ENCODE measurements around the gene OBSCN. TPM values are rescaled to one million over a fixed set of nuclear protein-coding genes. Genes with fewer than 3 reads are reported as not detected.
"Not testable (repeated sequence)": the region's sequence is repeated elsewhere in the genome, so short reads cannot be mapped to it uniquely, and the experiment has no call there.

The OBSCN gene
- total and polyA plus RNA-seq, 5 donors from 2014 or later: 0.13 to 57.1 (median 1.1) TPM

- Mint-ChIP-seq H3K9me3 (no peaks in the 10 kb centered on the region), H3K36me3 (peaks cover 6% of the 10 kb centered on the region), H3K4me3 (peak overlapping the region in 2 of 4 donors; percentile 10 to 75), H3K27ac (peak overlapping the region; percentile 31 to 97 (median 85)), H3K27me3 (peaks cover 5% of the 10 kb centered on the region), H3K4me1 (peaks cover 0 to 57% (median 30%) of the 10 kb centered on the region in 4 donors)
- peaks cover 5% of the 10 kb centered on the region for H3K36me3 ChIP-seq (ENCODE audit: control insufficient read depth, insufficient read depth, low read length)
- H3K4me1 ChIP-seq (ENCODE audit: control insufficient read depth, insufficient read depth, low read length, poor library complexity, severe bottlenecking): peaks cover 16% of the 10 kb centered on the region
- no peak overlapping the region for H3K4me3 ChIP-seq (ENCODE audit: low read depth, low read length)
- no peak for DNase-seq
- H3K27me3 ChIP-seq (ENCODE audit: control insufficient read depth, insufficient read depth, low read length): no peaks in the 10 kb centered on the region
- ATAC-seq (ENCODE audit: low read depth in 2 of 2): no peak
- H3K9me3 ChIP-seq (ENCODE audit: control insufficient read depth in 2 of 2, low read length in 2 of 2): no peaks in the 10 kb centered on the region
- no peak overlapping the region for H3K27ac ChIP-seq (ENCODE audit: insufficient read depth, low read length, poor library complexity, severe bottlenecking)
These were observed 39.1 kb upstream of the OBSCN start for GRCh38 chr1:228168563-228169270.

GRCh38 chr1:228169345-228169744 lies 38.5 kb upstream of the OBSCN start:
- Histone ChIP-seq H3K27me3 (ENCODE audit: control insufficient read depth, insufficient read depth, low read length) (no peaks in the 10 kb centered on the region), H3K9me3 (ENCODE audit: control insufficient read depth in 2 of 2, low read length in 2 of 2) (no peaks in the 10 kb centered on the region), H3K4me1 (ENCODE audit: control insufficient read depth, insufficient read depth, low read length, poor library complexity, severe bottlenecking) (peaks cover 16% of the 10 kb centered on the region), H3K4me3 (ENCODE audit: low read depth, low read length) (no peak overlapping the region), H3K27ac (ENCODE audit: insufficient read depth, low read length, poor library complexity, severe bottlenecking) (no peak overlapping the region), H3K36me3 (ENCODE audit: control insufficient read depth, insufficient read depth, low read length) (peaks cover 5% of the 10 kb centered on the region)
- peak overlapping the region in 1 of 4 donors; percentile 75 for H3K4me3 Mint-ChIP-seq
- H3K27ac Mint-ChIP-seq: peak overlapping the region; percentile 31 to 85 (median 39)
- H3K4me1 Mint-ChIP-seq: peaks cover 0 to 51% (median 26%) of the 10 kb centered on the region in 4 donors
- peaks cover 6% of the 10 kb centered on the region for H3K36me3 Mint-ChIP-seq
- H3K9me3 Mint-ChIP-seq: no peaks in the 10 kb centered on the region
- H3K27me3 Mint-ChIP-seq: peaks cover 5% of the 10 kb centered on the region
- ATAC-seq (ENCODE audit: low read depth in 2 of 2) (no peak), DNase-seq (no peak)

- H3K9me3 Mint-ChIP-seq: no peaks in the 10 kb centered on the region
- peaks cover 0 to 39% (median 20%) of the 10 kb centered on the region in 4 donors for H3K4me1 Mint-ChIP-seq
- H3K4me1 ChIP-seq (ENCODE audit: control insufficient read depth, insufficient read depth, low read length, poor library complexity, severe bottlenecking): peaks cover 7% of the 10 kb centered on the region
- no peaks in the 10 kb centered on the region for H3K27me3 Mint-ChIP-seq
- no peaks in the 10 kb centered on the region for H3K27me3 ChIP-seq (ENCODE audit: control insufficient read depth, insufficient read depth, low read length)
- H3K4me3 Mint-ChIP-seq: no peak overlapping the region
- DNase-seq (no peak), ATAC-seq (ENCODE audit: low read depth in 2 of 2) (no peak)
- peaks cover 5% of the 10 kb centered on the region for H3K36me3 ChIP-seq (ENCODE audit: control insufficient read depth, insufficient read depth, low read length)
- peaks cover 6% of the 10 kb centered on the region for H3K36me3 Mint-ChIP-seq
- H3K4me3 ChIP-seq (ENCODE audit: low read depth, low read length): no peak overlapping the region
- H3K27ac Mint-ChIP-seq: peak overlapping the region in 1 of 3 donors; percentile 29
- H3K9me3 ChIP-seq (ENCODE audit: control insufficient read depth in 2 of 2, low read length in 2 of 2): no peaks in the 10 kb centered on the region
- H3K27ac ChIP-seq (ENCODE audit: insufficient read depth, low read length, poor library complexity, severe bottlenecking): no peak overlapping the region
These were observed 37.2 kb upstream of the OBSCN start for GRCh38 chr1:228170666-228171065.

GRCh38 chr1:228171221-228171891 lies 36.5 kb upstream of the OBSCN start:
- Histone ChIP-seq H3K36me3 (ENCODE audit: control insufficient read depth, insufficient read depth, low read length) (peaks cover 5% of the 10 kb centered on the region), H3K4me3 (ENCODE audit: low read depth, low read length) (no peak overlapping the region), H3K4me1 (ENCODE audit: control insufficient read depth, insufficient read depth, low read length, poor library complexity, severe bottlenecking) (peaks cover 5% of the 10 kb centered on the region), H3K9me3 (ENCODE audit: control insufficient read depth in 2 of 2, low read length in 2 of 2) (no peaks in the 10 kb centered on the region), H3K27ac (ENCODE audit: insufficient read depth, low read length, poor library complexity, severe bottlenecking) (no peak overlapping the region), H3K27me3 (ENCODE audit: control insufficient read depth, insufficient read depth, low read length) (no peaks in the 10 kb centered on the region)
- no peak for ATAC-seq (ENCODE audit: low read depth in 2 of 2)
- Mint-ChIP-seq H3K27ac (peak overlapping the region in 2 of 3 donors; percentile 5 to 29), H3K36me3 (peaks cover 6% of the 10 kb centered on the region), H3K9me3 (no peaks in the 10 kb centered on the region), H3K27me3 (no peaks in the 10 kb centered on the region), H3K4me1 (peaks cover 0 to 37% (median 20%) of the 10 kb centered on the region in 4 donors), H3K4me3 (no peak overlapping the region)
- DNase-seq: no peak

- H3K27me3 Mint-ChIP-seq: no peaks in the 10 kb centered on the region
- H3K27me3 ChIP-seq (ENCODE audit: control insufficient read depth, insufficient read depth, low read length): no peaks in the 10 kb centered on the region
- H3K4me1 ChIP-seq (ENCODE audit: control insufficient read depth, insufficient read depth, low read length, poor library complexity, severe bottlenecking): no peaks in the 10 kb centered on the region
- peaks cover 0 to 26% (median 13%) of the 10 kb centered on the region in 4 donors for H3K4me1 Mint-ChIP-seq
- H3K9me3 ChIP-seq (ENCODE audit: control insufficient read depth in 2 of 2, low read length in 2 of 2): no peaks in the 10 kb centered on the region
- H3K27ac ChIP-seq (ENCODE audit: insufficient read depth, low read length, poor library complexity, severe bottlenecking): peak overlapping the region; percentile 5
- H3K36me3 Mint-ChIP-seq: peaks cover 6% of the 10 kb centered on the region
- no peak overlapping the region for H3K4me3 ChIP-seq (ENCODE audit: low read depth, low read length)
- peak overlapping the region in 1 of 3 donors; percentile 71 for H3K27ac Mint-ChIP-seq
- peaks cover 5% of the 10 kb centered on the region for H3K36me3 ChIP-seq (ENCODE audit: control insufficient read depth, insufficient read depth, low read length)
- H3K9me3 Mint-ChIP-seq: no peaks in the 10 kb centered on the region
- H3K4me3 Mint-ChIP-seq: peak overlapping the region in 1 of 4 donors; percentile 47
- ATAC-seq (ENCODE audit: low read depth in 2 of 2) (no peak), DNase-seq (no peak)
These were observed 35.0 kb upstream of the OBSCN start for GRCh38 chr1:228172591-228173527.

- not testable (repeated sequence) for H3K9me3 Mint-ChIP-seq; H3K27me3 ChIP-seq (ENCODE audit: control insufficient read depth, insufficient read depth, low read length); H3K4me3 Mint-ChIP-seq; H3K36me3 ChIP-seq (ENCODE audit: control insufficient read depth, insufficient read depth, low read length); H3K4me1 ChIP-seq (ENCODE audit: control insufficient read depth, insufficient read depth, low read length, poor library complexity, severe bottlenecking); H3K27ac Mint-ChIP-seq; H3K4me3 ChIP-seq (ENCODE audit: low read depth, low read length); H3K27me3 Mint-ChIP-seq; H3K36me3 Mint-ChIP-seq; ATAC-seq (ENCODE audit: low read depth in 2 of 2); H3K9me3 ChIP-seq (ENCODE audit: control insufficient read depth in 2 of 2, low read length in 2 of 2)
- H3K27ac ChIP-seq (ENCODE audit: insufficient read depth, low read length, poor library complexity, severe bottlenecking): peak overlapping the region; percentile 47
- peaks cover 0 to 20% (median 8%) of the 10 kb centered on the region in 4 donors for H3K4me1 Mint-ChIP-seq
- peak in 2 of 3 donors; percentile 42 to 46 for DNase-seq
These were observed 34.0 kb upstream of the OBSCN start for GRCh38 chr1:228173528-228174481.

Measured in CD4-positive, CD25-positive, alpha-beta regulatory T cell (primary cell).